Stimulated activated CD4-positive, alpha-beta T cell treated with anti-CD3 and anti-CD28 coated beads, TNF-alpha, amount 100 ng/mL, for 1 hour (primary cell): Measurements from ENCODE around the gene FADS1.

Experiments used
- DNase-seq, 3 donors: peaks; one replicate each; pipeline ENCODE4 v3.0.0-alpha.2; 2020; ENCODE audit warnings: low read depth in 3 of 3, low spot score in 1 of 3

FADS1 gene

DNA sequence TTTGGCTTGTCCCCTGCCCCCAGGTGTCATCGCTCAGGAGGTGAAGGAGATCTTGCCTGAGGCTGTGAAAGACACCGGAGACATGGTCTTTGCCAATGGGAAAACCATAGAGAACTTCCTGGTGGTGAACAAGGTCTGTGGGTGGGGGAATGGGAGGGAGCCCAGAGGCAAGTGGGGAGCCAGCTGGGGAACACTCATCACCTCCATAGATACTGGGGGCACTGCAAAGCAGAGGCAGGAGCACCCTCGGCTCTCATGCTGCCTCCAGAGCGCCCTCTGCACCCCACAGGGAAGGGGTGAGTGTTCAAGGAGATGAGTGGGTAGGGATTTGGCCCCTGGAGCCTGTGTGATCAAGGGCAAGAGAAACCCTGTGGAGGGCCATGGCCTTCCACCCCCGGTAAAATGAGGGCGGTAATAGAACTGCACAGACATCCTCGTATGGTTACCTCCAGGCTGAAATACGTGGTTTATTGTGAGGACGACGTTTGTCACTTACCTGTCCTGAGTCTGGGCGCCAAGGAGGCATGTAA is 38.4 kb downstream of the FADS1 start:
- DNase-seq, result no peak

DNA sequence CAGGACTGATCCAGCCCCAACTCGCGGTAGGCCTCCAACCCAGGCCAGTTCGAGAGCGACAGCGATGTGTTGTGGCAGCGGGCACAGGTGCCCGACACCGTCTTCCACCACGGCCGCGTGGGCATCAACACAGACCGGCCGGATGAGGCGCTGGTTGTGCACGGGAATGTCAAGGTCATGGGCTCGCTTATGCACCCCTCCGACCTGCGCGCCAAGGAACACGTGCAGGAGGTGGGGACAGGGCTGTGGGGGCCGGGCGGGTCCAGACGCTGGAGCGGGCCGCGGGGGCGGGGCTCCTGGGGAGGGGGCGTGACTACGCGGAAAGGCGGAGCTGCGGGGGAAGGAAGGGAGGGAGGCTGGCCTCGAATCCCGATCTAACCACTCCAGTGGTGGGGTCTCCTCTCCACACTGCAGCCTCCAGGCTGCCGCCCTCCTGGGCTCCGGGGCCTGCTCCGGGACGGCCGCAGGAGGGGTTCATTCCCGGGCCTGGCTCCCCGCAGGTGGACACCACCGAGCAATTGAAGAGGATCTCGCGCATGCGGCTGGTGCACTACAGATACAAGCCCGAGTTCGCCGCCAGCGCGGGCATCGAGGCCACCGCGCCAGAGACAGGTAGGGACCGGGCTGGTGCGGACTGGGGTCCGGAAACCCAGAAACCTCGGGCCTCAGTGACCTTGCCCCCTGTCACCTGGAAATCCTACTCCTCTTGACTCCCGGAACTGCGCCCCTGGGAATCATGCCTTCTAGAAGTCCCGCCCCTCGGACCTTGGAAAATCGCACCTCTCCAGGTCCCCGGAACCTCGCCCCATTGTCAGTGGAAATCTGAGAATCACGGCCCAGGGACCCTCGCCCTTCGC is 39.3 kb downstream of the FADS1 start:
- peak in 2 of 3 donors; percentile 19 to 62 for DNase-seq

DNA sequence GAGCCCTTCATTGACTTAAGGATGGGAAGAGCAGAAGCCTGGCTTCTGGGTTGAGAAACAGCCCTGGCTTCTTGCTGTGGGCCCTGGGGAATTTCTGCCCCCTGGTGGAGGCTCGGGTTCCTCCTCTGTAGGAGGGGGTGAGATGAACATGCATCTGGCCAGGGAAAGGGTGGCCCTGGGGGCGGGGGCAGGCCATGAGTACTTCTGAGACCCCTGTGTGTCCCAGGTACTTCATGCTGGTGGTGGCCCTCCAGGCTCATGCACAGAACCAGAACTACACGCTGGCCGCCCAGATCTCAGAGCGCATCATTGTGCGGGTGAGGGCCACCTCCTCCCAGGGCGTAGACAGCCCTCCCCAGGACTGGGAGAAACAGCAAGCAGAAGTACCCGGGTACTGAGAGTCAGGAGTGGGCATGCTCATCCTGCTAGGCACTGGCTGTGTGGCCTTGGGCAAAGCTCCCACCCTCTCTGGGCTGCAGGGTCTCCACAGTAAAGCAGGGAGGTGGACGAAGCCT is 40.2 kb downstream of the FADS1 start:
- peak in 1 of 3 donors; percentile 45 for DNase-seq

DNA sequence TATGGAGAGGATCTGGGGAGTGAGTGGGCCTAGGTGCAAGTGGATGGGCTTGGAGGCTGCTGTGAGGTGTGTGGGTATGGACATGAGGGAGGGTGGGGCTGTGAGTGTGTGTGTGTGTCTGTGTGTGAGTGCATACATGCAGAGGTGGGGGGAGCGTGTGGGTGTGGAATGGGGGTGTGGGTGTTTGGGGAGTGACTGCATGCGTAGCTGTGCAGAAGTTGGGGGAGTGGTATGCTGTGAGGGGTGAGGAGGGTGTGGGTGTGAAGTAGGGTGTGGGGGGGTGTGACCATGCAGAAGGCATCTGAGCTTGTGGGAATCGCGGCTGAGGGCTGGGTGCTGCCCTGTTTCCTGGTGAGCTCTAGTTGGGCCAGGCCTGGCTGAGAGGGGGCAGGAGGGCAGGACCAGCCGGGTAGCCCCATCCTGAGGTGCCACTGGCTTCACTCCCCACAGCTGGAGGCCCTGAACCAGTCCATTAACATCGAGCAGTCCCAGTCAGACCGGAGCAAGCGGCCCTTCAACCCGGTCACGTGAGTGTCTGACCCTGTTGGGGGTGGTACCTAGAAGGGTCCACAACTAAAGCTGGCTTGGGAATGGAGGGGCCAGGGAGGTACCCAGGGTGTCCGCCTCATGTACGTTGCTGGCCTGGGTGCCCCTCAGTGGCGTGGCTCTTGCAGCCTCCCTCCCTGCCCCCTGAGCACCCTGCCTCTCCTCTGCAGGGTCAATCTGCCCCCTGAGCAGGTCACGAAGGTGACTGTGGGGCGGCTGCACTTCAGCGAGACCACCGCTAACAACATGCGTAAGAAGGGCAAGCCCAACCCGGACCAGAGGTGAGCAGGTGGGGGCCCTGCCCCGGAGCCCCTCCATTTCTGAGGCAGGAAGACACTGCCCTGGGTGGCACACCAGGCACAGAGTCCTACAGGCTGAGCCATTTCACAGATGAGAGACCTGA is 40.9 kb downstream of the FADS1 start:
- DNase-seq, result no peak

DNA sequence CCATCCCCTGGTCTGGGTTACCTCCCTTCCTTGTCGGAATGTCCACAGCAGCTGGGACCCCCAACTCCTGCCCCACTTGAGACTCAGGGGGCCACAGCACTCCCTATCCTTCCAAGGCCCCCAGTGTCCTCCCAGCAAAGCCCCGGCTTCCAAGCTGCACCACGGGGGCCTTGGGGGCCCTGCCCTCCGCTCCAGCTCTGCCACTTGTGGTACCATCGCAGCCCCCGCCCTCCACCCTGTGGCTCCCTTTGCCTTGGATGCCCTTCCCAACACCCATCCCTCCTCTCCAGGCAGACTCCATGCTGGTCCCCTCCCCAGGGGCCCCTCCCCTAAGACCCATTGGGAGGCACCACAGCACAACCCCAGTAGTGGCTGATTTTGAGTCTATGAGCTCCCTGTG is 41.7 kb downstream of the FADS1 start:
- no peak for DNase-seq

DNA sequence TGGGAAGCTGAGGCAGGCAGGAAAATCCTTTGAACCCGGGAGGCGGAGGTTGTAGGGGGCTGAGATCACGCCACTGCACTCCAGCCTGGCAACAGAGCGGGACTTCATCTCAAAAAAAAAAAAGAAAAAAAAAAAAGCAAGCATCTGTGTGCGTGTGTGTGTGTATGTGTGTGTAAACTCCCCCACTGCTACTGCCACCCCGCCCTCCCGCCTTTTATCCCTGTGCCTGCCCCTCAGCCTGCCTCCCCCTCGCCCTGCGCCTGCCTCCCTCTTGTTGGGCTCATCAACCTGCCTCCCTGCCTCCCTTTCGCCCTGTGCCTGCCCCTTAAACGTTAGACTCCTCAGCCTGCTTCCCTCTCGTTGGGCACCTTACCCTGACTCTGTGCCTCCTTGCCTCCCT is 42.4 kb downstream of the FADS1 start:
- no peak for DNase-seq

DNA sequence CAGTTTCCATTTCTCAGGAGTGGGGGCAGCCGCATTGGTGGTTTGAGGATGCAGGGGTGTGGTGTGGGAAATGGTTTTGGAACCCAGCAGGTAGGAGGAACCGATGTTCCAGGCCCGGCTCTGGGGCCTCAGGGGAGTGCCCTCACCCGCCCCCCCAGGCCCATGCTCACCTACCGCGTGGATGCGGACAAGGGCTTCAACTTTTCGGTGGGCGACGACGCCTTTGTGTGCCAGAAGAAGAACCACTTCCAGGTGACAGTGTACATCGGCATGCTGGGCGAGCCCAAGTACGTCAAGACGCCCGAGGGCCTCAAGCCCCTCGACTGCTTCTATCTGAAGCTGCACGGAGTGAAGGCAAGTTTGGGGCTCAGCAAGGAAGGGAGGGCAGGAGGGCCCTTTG is 43.0 kb downstream of the FADS1 start:
- no peak for DNase-seq

DNA sequence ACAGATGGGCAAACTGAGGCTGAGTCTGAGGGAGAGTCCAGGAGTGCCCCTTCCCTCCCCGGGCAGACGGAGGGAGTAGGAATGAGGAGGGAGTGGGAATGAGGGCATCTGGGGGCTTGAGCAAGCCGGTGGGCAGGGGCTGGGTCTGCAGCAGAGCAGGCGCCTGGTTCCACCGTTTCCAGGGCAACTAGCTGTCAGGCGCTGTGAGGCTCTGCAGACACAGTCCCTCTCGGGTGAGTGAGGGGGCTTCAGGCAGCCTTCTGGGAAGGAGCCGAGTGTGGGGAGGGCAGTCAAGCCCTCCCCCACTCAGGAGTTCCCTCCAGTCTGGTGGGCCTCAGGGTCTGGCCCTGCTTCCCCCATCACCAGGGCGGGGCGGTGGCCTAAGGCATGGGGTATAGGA is 43.4 kb downstream of the FADS1 start:
- DNase-seq, result no peak

DNA sequence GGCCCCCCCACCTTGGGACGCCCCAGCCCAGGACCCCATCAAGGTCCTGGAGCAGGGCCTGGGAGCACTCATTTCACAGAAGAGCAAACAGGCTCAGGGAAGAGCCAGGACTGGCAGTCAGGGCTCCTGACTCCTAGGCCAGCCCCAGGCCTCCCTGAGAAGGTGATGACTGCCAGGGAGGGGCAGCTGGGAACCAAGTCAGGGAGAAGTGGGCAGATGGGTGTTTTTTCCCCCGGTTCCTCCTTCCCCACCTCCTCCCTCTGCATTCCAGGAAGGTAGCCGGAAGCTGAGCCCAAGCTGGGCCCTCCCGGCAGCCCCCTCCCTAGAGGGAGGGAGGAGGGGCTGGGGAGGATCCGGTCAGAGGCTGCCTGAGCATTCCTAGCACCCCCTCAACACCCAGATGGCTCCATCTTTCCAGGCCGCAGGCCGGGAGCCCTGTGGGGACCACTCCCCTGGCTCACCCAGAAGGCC is 44.8 kb downstream of the FADS1 start:
- DNase-seq, result no peak

DNA sequence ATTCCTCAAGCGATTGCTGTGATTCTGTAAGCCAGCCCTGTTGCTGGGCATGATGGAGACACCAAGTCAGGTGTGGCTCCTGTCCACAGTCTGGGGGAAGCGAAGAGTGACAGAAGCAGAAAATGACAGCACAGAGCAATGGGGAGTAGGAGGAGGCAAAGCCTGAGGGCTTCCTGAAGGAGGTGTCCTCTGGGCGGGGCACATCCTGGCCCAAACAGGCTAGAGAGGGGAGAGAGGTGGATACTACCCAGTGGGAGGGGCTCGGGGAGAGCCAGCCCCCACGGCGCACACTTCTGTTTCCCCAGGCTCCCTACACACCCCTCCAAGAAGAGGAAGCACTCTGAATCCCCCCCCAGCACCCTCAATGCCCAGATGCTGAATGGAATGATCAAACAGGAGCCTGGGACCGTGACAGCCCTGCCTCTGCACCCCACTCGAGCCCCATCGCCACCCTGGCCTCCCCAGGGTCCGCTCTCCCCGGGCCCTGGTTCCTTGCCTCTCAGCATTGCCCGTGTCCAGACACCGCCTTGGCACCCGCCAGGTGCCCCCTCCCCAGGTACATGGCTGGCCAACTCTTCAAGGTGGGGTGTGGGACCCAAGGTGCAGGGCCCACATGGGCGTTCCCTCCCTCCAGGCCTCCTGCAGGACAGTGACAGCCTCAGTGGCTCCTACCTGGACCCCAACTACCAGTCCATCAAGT is 45.5 kb downstream of the FADS1 start:
- no peak for DNase-seq

DNA sequence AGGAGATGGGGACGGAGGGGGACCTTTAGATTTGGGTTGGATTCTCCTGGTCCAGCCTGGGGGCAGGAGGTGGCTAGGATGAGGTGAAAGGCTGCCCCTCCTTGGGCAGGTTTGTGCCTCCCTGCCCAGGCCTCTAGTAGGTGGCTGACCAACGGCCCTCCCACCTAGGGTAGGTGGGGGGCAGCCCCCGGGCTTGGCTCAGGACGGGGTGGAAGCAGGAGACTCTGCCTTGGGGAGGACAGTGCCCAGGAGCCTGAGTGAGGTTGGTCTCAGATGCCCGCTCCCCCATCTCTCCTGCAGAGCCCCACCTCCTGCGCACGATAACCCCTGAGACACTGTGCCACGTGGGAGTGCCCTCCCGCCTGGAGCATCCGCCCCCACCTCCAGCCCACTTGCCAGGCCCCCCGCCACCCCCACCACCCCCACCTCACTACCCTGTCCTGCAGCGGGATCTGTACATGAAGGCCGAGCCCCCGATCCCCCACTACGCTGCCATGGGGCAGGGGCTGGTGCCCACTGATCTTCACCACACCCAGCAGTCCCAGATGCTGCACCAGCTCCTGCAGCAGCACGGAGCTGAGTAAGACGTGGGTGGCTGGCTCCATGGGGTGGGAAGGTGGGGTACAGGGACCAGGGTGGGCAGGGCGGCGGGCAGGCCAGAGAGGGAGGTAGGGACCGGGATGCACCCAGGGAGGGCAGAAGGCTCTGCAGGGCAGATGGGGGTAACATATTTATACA is 46.7 kb downstream of the FADS1 start:
- DNase-seq, result no peak

DNA sequence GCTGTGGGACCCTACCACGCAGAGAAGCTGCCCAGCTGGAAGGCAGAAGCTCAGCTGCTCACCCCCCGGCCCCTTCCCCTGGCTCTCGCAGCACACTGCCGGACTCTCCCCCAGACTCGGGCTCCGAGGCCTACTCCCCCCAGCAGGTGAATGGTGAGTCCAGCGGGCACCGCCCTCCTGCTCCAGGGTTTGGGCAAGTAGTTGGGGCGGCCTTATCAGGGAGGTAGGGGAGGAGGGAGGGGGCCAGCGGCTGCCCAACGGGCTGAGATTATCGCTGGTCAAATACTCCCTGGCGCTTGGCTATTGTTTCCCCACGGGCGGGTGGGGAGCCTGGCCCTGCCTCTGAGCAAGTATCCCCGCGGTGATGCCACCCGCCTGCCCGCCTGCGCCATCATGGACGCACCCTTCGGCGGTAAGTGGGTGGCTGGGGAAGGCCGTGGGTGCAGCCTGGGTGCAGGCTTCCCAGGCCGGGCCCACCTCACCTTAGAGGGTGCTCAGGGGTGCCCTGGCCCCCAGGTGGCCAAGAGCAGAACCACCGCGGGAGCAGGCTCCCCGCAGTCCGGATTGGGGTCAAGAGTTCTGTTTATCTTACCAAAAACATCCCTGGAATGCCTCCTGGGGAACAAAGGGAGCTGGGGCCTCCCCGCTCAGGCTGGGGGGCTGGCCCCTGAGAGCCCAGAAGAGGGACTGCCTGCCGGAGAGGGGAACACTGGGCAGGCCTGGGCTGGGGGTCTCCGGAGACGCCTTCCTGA is 47.5 kb downstream of the FADS1 start:
- no peak for DNase-seq

DNA sequence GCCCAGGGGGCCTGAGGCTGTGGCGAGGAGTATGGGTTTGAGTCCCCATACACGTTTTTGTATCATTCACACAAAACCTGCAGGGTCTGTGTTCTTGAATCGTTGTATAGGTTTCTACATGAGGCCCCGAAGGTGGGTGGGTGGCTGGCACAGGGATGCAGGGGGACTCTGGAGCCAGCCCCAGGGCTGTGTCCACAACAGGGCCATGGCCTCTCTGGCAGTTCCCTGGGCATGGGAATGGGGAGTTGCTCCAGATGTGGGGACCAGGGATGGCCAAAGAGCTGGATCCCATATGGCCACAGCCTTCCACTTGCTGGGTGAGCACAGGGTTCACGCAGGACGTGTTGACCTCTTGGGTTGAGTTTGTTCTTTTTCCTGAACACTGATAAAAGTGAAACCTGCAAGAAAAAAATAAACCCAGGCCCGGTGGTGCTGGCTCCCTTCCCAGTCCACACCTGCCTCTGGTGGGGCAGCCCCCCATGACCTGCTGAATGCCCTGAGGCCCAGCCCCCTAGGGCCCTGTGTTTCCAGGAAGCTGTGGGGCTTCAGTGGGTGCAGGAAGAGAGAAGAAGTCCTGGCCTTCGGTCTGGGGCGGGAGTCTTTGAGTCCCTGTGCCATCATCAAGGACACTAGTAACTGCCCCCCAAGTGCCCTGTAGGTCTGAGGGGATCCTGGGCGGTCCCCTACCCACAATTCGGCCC is 48.3 kb downstream of the FADS1 start:
- DNase-seq, result no peak

DNA sequence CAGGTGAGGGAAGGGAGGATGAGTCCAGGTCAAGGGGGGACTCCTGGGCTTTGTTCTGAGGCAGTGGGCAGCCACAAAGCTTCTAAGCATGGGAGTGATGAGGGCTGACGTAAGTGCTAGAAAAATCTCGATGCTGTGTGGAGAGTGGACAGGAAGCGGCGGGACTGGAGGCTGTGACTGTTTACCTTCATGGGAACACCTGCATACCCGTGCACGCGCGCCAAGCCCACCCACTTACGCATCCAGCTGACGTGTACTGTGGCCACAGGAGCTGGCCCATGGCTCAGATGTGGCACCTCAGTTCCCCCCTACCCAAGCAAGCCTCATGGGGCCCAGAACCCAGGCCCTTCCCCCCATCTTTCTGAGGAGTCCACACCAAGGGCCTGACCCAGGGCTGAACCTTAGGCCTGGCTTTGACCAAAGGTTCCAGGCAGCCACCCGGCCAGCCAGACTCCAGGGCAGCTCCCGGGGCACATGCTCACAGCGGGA is 50.4 kb downstream of the FADS1 start:
- DNase-seq, result no peak

DNA sequence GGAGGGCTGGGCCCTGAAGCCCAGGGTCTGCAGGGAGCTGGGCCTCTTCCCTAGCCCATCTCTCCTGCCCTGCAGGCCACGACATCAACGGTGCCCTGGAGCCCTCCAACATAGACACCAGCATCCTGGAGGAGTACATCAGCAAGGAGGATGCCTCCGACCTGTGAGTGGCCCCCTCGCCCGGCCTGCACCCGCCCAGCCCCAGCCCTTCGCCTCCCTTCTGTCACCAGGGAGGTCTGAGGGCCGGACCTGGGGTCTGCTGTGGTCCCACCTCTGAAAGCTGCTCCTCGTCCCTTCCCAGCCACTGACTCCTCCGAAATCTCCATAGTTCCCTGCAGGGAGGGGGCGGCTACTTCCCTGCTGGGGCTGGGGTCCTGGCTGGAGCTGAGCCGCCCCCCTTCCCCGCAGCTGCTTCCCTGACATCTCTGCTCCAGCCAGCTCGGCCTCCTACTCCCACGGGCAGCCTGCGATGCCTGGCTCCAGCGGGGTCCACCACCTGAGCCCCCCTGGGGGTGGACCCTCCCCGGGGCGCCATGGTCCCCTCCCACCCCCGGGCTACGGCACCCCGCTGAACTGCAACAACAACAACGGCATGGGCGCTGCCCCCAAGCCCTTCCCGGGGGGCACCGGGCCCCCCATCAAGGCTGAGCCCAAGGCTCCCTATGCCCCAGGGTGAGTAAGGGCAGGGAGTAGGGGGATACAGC is 51.1 kb downstream of the FADS1 start:
- no peak for DNase-seq

DNA sequence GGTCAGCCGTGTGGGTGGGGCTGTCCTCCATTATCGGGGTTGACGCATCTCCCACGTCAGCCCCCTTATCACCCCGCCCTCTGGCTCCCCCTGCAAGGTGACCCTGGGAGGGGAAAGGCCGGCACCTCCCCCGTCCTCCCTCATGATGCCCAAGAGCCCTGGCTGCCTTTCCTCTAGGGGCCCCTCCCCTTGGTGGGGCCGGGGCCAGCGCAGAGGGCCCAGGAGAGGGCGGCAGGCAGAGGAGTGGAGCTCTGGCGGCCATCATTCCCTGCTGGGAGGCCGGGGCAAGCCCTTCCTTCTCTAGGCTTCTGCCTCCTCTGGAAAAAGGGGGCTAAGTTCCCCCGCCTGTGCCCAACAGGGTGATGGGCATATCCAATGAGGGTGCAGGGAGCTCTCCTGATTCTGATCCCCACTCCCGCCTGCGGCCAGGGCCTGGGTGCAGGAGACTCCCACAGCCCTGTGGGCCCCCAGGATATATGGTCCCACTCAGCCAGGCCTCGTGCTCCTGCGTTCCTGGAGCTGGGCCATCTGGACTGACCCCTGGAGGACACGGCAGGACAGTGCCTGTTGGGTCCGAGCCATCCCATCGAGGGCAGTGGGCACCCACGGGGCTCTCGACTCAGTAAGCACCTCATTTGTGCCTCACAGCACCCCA is 52.1 kb downstream of the FADS1 start:
- DNase-seq, result no peak

DNA sequence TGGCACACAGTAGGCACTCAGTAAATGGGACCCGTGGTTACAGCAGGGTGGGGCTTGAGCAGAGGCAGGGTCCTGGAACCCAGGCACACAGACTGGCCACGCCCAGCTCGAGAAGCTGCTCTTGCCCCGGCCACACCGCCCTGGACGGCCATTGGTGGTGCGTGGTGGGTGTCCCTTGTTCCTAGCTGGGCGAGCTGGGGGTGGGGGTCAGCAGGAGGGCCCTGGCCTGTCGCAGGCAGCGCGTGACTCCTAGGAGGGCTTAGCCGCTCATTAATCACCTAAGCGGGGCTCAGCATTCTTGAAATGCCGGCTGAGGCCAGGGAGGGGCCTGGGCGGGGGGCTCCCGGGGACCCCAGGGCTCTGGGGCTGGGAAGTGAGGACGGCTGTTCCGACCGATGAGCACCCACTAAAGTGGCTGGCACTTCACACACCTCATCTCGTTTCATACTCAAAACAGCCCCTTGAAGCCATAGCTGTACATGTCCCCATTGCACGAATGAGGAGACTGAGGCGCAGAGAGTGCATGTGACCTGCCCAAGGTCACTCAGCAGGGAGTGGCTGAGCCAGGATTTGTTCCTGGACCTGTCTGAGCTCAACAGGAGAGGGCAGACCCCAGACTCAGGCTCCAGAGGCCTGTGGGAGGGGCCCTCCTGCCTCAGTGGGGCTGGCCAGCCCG is 52.7 kb downstream of the FADS1 start:
- no peak for DNase-seq
